ENCODE data around the gene DDX1. TPM values are rescaled to one million over a fixed set of nuclear protein-coding genes. Genes with fewer than 3 reads are reported as not detected.

The DDX1 gene
- total RNA-seq, 2 donors from 2014 or later, result 41.1 to 95.2 TPM

DNA sequence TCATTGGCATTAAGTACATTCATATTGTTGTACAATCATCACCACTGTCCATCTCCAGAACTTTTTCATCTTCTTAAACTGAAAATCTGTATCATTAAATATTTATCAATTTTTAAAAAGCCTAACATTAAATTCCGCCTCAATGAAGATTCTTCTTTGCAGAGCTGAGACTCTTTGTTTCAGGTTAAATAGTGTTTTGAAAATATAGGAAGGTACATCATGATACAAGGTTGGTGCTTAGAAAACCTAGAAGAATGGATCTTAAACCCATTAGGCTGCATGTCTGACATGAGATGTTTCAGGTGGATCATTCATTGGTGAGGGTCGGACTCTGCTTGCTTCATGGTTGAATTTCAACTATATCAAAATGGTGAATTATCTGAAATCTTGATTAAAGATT lies 30.5 kb downstream of the DDX1 start:
- no peak overlapping the region for H3K4me3 Mint-ChIP-seq
- no peaks in the 10 kb centered on the region for H3K9me3 Mint-ChIP-seq
- ATAC-seq (replicated peaks), result no peak
- no peak overlapping the region for H3K27ac Mint-ChIP-seq
- peaks cover 89% of the 10 kb centered on the region for H3K36me3 Mint-ChIP-seq (ENCODE audit: low read depth)
- no peaks in the 10 kb centered on the region for H3K4me1 Mint-ChIP-seq
- H3K27me3 Mint-ChIP-seq, result no peaks in the 10 kb centered on the region

DNA sequence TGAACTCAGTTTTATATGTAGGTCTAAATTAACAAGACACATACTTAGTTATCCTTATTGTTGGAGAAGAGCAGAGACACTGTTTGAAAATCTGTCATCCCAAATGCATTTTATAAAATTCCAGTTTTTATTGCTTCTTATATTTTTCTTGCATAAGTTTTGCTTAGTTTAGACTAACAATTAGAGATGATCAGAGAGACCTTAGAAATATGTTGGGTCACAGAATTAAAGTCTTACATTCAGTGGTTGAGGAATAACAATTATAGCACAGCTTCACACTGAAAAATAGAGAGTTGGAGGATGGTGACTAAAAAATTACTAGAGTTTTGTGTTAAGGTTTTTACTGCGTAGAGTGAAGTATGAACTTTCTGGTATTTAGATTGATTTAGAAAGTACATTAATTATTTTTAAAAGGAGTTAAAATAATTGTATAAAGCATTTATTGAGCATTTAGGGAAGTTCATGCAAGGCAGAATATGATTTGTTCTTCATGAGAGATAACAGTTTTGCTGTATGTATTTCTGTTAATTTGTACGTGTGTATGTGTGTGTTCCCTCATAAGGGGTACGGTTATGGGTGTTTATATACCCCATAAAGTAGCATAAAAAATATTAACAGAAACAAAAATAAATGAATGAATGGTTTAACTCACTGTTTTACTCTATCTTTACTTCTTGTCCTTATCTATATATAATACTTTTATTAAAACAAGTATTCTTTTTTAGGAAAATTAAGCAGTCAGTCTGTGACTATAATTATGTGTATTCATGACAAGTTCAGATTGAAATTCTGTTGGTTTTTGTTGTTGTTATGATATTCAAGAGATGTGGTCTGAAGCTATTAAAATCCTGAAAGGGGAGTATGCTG lies 31.2 kb downstream of the DDX1 start:
- Mint-ChIP-seq H3K27ac (no peak overlapping the region), H3K4me1 (no peaks in the 10 kb centered on the region), H3K9me3 (no peaks in the 10 kb centered on the region), H3K27me3 (no peaks in the 10 kb centered on the region), H3K36me3 (ENCODE audit: low read depth) (peaks cover 91% of the 10 kb centered on the region), H3K4me3 (no peak overlapping the region)
- no peak for ATAC-seq (replicated peaks)

DNA sequence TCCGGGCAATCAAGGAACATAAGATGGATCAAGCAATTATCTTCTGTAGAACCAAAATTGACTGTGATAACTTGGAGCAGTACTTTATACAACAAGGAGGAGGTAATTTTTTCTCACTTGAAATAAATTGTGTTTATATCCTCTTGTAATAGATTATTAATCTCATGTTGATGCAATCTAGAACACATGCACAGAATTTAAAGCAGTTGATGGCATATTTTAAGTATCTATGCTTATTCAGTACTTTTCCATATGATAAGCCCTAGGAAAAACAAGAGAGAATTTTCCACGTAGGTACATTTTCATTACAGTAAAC lies 31.8 kb downstream of the DDX1 start:
- Mint-ChIP-seq H3K4me3 (no peak overlapping the region), H3K9me3 (no peaks in the 10 kb centered on the region), H3K27ac (no peak overlapping the region), H3K27me3 (no peaks in the 10 kb centered on the region), H3K36me3 (ENCODE audit: low read depth) (peaks cover 97% of the 10 kb centered on the region), H3K4me1 (no peaks in the 10 kb centered on the region)
- ATAC-seq (replicated peaks), result no peak

DNA sequence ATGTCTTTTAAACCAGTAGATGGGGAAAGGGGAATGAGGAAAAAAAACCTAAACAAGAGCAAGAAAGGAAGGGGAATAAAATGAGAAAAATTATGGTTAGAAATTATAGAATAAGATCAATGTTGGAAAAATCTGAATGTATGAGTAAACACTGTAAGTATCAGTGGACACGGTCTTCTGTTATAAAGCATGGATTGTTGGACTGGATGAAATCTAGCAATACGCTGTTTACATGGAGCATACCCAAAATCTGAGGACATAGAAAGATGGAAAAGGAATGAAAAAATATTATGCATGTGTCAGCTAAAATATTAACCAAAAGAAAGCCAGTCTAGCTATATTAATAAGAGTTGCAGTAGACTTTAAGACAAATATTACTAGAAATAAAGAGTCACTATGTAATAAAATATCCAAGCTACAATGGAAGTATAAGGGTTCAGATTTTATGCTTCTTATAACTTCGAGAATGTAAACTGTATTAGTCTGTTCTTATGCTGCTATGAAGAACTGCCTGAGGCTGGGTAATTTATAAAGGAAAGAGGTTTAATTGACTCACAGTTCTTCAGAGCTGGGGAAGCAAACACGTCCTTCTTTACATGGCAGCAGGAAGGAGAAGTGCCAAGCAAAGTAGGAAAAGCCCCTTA lies 32.4 kb downstream of the DDX1 start:
- Mint-ChIP-seq H3K27ac (no peak overlapping the region), H3K36me3 (ENCODE audit: low read depth) (peaks cover 98% of the 10 kb centered on the region), H3K4me3 (no peak overlapping the region), H3K4me1 (no peaks in the 10 kb centered on the region), H3K9me3 (no peaks in the 10 kb centered on the region), H3K27me3 (no peaks in the 10 kb centered on the region)
- ATAC-seq (replicated peaks), result no peak

DNA sequence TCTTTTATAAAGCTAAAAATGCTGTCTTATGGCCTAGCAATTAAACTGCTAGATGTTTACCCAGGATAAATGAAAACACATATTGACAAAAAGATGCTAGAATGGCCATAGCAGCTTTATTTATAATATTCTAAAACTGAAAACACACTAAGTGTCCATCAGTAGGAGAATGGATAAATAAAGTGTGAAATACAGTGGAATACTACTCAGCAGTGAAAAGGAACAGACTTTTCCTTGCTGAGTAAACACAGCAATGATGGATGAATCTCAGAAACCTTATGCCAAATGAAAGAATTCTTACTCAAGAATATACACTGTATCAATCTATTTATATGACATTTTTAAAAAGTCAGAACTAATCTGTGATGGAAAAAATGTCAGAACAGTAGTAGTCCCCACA lies 33.2 kb downstream of the DDX1 start:
- no peak for ATAC-seq (replicated peaks)
- Mint-ChIP-seq H3K27me3 (no peaks in the 10 kb centered on the region), H3K9me3 (no peaks in the 10 kb centered on the region), H3K4me3 (no peak overlapping the region), H3K27ac (no peak overlapping the region), H3K36me3 (ENCODE audit: low read depth) (peaks cover 98% of the 10 kb centered on the region), H3K4me1 (no peaks in the 10 kb centered on the region)

DNA sequence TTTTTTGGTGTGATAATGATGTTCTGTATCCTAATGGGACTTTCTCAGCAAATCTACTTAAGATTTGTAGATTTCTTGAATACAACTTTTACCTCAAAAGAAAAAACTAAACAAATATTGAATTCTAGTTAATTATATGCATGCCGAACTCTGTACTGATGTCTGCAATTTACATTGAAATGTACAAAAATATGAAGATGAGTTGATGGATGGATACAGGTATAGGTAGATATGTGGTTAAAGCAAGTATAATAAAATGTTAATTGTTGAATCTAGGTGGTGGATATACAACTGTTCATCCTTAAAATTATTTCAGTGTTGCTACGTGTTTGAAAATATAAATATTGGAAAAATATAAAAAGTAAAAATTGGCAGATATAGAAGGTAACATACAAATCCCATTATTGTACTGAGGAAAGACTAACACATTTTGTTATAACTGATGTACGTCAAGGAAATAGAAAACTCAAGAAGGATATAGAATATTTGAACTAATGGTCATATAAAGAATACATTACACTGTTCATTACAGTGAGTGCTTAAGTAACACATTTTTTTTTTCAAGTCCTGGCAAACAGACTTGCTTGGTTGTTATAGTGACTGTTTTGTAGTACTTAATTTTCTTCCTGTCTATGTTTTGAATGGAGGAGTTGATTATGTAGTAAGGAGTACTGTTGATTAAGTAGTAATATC lies 33.8 kb downstream of the DDX1 start:
- Mint-ChIP-seq H3K27ac (no peak overlapping the region), H3K9me3 (no peaks in the 10 kb centered on the region), H3K4me3 (no peak overlapping the region), H3K36me3 (ENCODE audit: low read depth) (peaks cover 99% of the 10 kb centered on the region), H3K4me1 (no peaks in the 10 kb centered on the region), H3K27me3 (no peaks in the 10 kb centered on the region)
- no peak for ATAC-seq (replicated peaks)

DNA sequence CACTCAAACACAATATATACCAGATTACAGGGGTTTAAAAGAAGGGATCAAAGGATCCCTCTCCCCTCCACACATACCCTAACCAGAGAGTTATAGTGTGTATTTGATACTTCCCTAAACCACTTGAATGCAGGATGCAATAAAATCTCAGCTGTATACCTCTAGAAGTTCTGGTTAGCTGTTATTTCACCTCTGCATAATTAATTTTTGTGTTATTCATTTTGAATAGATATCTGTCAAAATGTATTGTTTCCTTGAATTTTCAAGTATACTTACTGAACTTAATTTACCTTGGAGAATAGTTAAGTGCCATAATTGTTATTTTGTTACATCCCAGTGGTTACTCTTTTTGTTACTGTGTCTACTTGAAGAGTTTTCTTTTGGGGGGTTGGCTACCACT lies 34.5 kb downstream of the DDX1 start:
- Mint-ChIP-seq H3K27ac (no peak overlapping the region), H3K4me1 (no peaks in the 10 kb centered on the region), H3K36me3 (ENCODE audit: low read depth) (peaks cover 100% of the 10 kb centered on the region), H3K9me3 (no peaks in the 10 kb centered on the region), H3K27me3 (no peaks in the 10 kb centered on the region), H3K4me3 (no peak overlapping the region)
- no peak for ATAC-seq (replicated peaks)

DNA sequence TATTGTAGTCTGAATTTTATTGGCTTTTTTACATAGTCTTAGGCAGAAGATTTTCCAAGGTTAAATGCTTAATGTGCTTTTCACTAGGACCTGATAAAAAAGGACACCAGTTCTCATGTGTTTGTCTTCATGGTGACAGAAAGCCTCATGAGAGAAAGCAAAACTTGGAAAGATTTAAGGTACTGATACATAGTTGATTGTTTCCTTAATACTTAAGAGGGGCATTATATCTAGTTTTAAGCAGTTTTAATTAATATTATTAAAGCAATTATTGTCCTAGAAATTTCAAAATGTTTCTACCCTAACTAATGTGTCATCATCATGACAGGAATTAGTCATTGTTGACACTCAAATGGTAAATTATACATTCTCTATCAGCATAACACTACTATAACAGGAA lies 35.3 kb downstream of the DDX1 start:
- ATAC-seq (replicated peaks), result no peak
- Mint-ChIP-seq H3K27ac (peak overlapping the region; percentile 33), H3K27me3 (no peaks in the 10 kb centered on the region), H3K4me3 (no peak overlapping the region), H3K36me3 (ENCODE audit: low read depth) (peaks cover 100% of the 10 kb centered on the region), H3K4me1 (no peaks in the 10 kb centered on the region), H3K9me3 (no peaks in the 10 kb centered on the region)

DNA sequence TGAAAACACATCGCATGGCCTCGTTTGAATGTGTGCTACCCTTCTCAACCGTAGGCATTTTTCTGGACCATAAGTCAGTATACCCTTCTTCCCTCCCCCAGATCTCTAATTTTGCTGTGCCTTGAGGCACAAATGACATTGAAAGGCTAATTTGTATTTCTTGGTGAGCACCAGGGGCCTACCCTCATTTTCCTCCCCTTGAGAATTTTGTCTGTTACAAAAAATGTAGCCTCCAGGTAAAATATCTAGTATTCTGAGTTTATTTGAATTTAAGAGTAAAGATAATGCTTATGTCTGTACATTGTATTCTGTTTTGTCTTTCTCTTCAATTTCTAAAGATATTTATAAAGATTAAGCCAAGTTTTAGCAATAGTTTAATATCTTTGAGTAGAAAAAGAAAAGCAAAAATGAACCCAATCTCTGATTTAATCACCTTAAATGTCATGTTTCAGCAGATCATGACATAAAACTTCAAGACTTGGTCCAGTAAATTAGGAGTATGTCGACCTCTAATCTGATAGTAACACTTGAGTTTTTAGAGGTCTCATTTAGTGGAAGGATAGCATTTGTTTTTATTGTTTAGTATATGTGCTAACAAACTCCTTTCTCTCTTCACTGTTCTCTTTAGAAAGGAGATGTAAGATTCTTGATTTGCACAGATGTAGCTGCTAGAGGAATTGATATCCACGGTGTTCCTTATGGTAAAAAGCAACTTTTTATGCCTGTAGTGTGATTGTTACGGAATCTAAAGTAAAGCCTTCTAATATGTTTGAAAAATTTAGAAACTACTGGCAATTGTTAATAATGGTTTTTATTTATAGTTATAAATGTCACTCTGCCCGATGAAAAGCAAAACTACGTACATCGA lies 36.4 kb downstream of the DDX1 start:
- Mint-ChIP-seq H3K36me3 (ENCODE audit: low read depth) (peaks cover 100% of the 10 kb centered on the region), H3K27ac (no peak overlapping the region), H3K4me3 (no peak overlapping the region), H3K27me3 (no peaks in the 10 kb centered on the region), H3K9me3 (no peaks in the 10 kb centered on the region), H3K4me1 (no peaks in the 10 kb centered on the region)
- ATAC-seq (replicated peaks), result no peak

DNA sequence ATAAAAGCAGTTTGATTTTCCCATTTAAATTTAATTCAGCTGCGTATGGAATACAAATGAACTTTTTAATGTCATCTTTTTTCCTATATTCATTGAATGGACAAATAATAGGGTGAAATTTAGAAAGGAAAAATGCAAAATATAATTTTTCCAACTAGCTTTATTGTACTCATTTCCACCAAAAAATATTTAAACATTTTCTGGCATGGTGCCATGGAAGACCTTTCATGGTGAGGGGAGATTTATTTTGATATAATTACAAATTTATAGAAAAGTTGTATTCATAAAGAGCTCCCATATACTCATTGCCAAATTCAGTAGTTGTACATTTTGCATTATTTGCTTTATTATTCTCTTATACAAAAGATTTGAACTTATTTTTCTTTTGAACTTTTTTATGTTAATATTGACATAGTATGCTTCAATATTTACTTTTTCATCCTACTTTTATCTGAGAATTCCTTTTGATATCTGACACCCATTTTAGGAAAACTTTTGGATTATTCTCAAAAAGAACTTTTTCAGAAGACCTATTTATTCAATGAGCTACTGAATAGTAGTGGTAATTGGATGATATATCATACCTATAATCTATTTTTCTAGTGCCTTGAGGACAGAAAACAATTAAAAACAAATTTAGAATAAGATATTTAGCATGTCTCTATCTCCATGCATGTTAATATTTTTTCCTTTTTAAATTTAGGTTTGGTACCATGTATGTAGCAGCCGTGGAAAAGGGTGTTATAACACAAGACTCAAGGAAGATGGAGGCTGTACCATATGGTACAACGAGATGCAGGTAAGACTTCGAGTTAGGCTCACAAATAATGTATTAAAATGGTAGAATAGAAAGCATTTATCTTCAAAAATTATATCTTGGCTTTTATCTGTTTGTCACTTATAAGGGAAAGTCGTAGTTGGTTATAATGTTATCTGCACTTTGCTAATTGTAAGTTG lies 37.5 kb downstream of the DDX1 start:
- no peak for ATAC-seq (replicated peaks)
- Mint-ChIP-seq H3K36me3 (ENCODE audit: low read depth) (peaks cover 100% of the 10 kb centered on the region), H3K27ac (peak overlapping the region; percentile 13), H3K9me3 (no peaks in the 10 kb centered on the region), H3K4me1 (no peaks in the 10 kb centered on the region), H3K4me3 (no peak overlapping the region), H3K27me3 (no peaks in the 10 kb centered on the region)

DNA sequence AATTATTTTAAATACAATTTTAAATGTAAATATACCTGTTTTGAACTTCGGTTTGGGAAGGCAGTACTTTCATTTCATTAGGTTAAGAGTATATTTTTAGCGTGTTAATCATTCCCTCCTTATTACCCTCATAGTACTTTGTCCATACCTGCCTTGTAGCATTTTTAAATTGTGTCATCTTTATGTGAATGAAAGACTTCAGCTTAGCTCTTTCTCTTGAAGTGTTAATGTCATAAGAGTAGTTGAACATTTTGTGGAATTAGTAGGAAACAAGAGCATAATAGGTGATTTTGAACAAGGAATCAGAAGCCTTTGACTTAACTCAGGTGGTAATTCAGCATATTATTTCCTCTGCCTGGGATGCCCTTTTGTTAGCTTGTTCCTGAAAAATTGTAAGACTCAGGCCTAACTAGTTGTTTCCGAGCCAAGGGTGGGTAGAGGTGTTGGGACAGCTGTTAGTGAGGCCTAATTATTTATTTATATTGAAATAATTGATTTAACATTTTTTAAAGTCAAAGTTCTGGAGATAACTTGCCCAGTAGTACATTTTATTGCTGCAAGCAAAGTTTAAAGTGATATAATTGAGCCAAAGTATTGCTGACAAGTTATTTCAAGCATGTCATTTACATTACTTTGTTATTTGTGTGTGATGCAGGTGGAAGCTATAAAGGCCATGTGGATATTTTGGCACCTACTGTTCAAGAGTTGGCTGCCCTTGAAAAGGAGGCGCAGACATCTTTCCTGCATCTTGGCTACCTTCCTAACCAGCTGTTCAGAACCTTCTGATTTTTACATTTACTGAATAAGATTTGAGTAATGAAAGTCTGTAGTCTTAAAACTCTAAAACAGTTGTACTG lies 38.7 kb downstream of the DDX1 start:
- Mint-ChIP-seq H3K9me3 (no peaks in the 10 kb centered on the region), H3K4me1 (no peaks in the 10 kb centered on the region), H3K4me3 (no peak overlapping the region), H3K27me3 (no peaks in the 10 kb centered on the region), H3K27ac (no peak overlapping the region), H3K36me3 (ENCODE audit: low read depth) (peaks cover 100% of the 10 kb centered on the region)
- ATAC-seq (replicated peaks), result no peak

DNA sequence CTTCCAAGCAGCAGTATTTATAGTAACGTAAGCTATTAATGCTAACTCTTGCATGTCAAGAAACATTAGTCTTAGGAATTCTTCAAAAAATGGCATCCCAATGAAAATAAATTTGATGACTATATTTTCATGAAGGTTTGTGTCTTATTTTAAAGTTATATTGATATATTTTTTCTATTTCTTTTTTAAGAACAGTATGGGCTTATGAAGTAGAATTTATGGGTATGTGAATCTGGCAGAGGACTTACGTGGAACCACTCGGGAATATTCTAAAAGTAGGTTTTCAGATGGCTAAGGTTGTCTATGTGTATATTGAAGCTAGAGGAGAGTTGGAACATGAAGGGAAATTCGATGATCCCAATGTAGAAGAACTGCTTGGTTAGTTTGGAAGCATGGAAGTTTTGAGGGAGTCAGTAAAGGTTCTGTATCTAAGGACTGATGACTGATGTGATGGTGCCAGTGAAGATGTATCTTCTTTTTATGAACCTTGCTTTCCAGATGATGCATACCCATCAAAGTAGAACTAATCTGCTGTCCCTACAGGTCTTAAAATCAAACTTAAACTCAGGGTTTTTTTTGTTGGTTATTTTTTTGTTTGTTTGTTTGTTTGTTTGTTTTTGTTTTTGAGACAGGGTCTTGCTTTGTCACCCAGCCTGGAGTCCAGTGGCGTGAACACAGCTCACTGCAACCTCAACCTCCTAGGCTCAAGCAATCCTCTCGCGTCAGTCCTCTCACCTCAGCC lies 39.5 kb downstream of the DDX1 start:
- no peaks in the 10 kb centered on the region for H3K9me3 Mint-ChIP-seq
- ATAC-seq (replicated peaks), result no peak
- no peaks in the 10 kb centered on the region for H3K4me1 Mint-ChIP-seq
- H3K27ac Mint-ChIP-seq, result no peak overlapping the region
- no peaks in the 10 kb centered on the region for H3K27me3 Mint-ChIP-seq
- H3K36me3 Mint-ChIP-seq (ENCODE audit: low read depth), result peaks cover 99% of the 10 kb centered on the region
- H3K4me3 Mint-ChIP-seq, result no peak overlapping the region

Data from activated T-helper 17 cell treated with anti-CD3 and anti-CD28 coated beads, Interleukin-2, amount 50 U/mL, for 72 hours (primary cell).